KMS-11 (cell line): ENCODE data around the gene CASP12.

Experiments used
- H2AFZ ChIP-seq: fragments of 200-600 bp; sonication (generic); 2 replicates; pipeline ENCODE4 v1.6.1; 2016; ENCODE audit warnings: antibody characterized with exemption, mixed run types, low read depth
- H3K27ac ChIP-seq: fragments of 200-600 bp; sonication (generic); 2 replicates; pipeline ENCODE4 v1.6.1; 2016; ENCODE audit warnings: mild to moderate bottlenecking, mixed run types
- H3K27me3 ChIP-seq: fragments of 200-600 bp; sonication (generic); 2 replicates; pipeline ENCODE4 v1.6.1; 2017; ENCODE audit warnings: mild to moderate bottlenecking, low read depth, mixed run types, moderate library complexity; ENCODE audit not compliant: insufficient read depth
- H3K36me3 ChIP-seq: fragments of 200-600 bp; sonication (generic); 2 replicates; pipeline ENCODE4 v1.6.1; 2017; ENCODE audit warnings: mild to moderate bottlenecking, mixed run types; ENCODE audit not compliant: insufficient read depth
- H3K4me1 ChIP-seq: fragments of 200-600 bp; sonication (generic); 2 replicates; pipeline ENCODE4 v1.6.1; 2016; ENCODE audit warnings: mild to moderate bottlenecking, low read depth, mixed run types; ENCODE audit not compliant: poor library complexity, severe bottlenecking
- H3K4me2 ChIP-seq: fragments of 200-600 bp; sonication (generic); 2 replicates; pipeline ENCODE4 v1.7.0; 2016; ENCODE audit warnings: mild to moderate bottlenecking, mixed run types
- H3K4me3 ChIP-seq: fragments of 200-600 bp; sonication (generic); IDR thresholded peaks from 2 replicates; pipeline ENCODE4 v1.6.1; 2017; ENCODE audit warnings: low read depth, low read length, mixed read lengths; ENCODE audit not compliant: insufficient read depth
- H3K79me2 ChIP-seq: fragments of 200-600 bp; sonication (generic); 2 replicates; pipeline ENCODE4 v1.6.1; 2016; ENCODE audit warnings: low read depth, mixed run types; ENCODE audit not compliant: insufficient read depth
- H3K9ac ChIP-seq: fragments of 200-600 bp; sonication (generic); 2 replicates; pipeline ENCODE4 v1.6.1; 2016; ENCODE audit warnings: mild to moderate bottlenecking, mixed run types
- H4K20me1 ChIP-seq: fragments of 200-600 bp; sonication (generic); 2 replicates; pipeline ENCODE4 v1.6.1; 2016; ENCODE audit warnings: mild to moderate bottlenecking, mixed run types; ENCODE audit not compliant: insufficient read depth
- TF ChIP-seq, protein P1 (sequence below): fragments of 200-600 bp; sonication (generic); conservative IDR thresholded peaks from 2 replicates; pipeline ENCODE4 v1.6.1; 2017; ENCODE audit warnings: low read depth, mild to moderate bottlenecking, antibody characterized with exemption, low read length, moderate library complexity, mixed read lengths

CASP12 gene

DNA sequence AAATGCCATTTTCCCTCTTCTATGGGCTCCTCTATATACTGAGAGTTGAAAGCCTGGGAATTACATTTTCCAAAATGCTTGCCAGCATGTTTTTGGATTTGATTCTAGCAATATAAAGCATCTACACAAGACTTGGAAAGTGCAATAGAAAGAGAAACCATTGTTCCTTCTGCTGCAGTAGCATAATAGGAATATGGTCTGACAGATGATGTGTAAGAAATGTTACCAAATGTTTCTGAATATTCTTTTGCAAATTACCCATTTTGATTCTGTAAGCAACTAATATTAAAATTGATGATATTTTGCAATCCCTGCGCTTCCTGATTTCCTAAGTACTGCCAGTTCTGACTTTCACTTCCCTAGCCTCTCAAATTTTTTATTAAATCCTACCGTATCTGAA, 61.6 kb downstream of the CASP12 start:
- no peak overlapping the region for H3K27ac ChIP-seq
- no peaks in the 10 kb centered on the region for H3K79me2 ChIP-seq
- TF ChIP-seq, protein P1, sequence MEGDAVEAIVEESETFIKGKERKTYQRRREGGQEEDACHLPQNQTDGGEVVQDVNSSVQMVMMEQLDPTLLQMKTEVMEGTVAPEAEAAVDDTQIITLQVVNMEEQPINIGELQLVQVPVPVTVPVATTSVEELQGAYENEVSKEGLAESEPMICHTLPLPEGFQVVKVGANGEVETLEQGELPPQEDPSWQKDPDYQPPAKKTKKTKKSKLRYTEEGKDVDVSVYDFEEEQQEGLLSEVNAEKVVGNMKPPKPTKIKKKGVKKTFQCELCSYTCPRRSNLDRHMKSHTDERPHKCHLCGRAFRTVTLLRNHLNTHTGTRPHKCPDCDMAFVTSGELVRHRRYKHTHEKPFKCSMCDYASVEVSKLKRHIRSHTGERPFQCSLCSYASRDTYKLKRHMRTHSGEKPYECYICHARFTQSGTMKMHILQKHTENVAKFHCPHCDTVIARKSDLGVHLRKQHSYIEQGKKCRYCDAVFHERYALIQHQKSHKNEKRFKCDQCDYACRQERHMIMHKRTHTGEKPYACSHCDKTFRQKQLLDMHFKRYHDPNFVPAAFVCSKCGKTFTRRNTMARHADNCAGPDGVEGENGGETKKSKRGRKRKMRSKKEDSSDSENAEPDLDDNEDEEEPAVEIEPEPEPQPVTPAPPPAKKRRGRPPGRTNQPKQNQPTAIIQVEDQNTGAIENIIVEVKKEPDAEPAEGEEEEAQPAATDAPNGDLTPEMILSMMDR, result no peak
- no peak overlapping the region for H3K4me3 ChIP-seq
- H3K27me3 ChIP-seq, result no peaks in the 10 kb centered on the region
- H3K4me1 ChIP-seq, result no peaks in the 10 kb centered on the region
- no peak overlapping the region for H3K9ac ChIP-seq
- no peak overlapping the region for H3K4me2 ChIP-seq
- no peak overlapping the region for H2AFZ ChIP-seq
- H3K36me3 ChIP-seq, result no peaks in the 10 kb centered on the region
- no peaks in the 10 kb centered on the region for H4K20me1 ChIP-seq
